SH-SY5Y (cell line): ENCODE measurements around the gene KCNN3.

Source experiments
- GATA2 ChIP-seq: IDR thresholded peaks from 2 replicates; pipeline ENCODE4 v1.6.1; 2011; ENCODE audit warnings: mild to moderate bottlenecking, low read depth, low read length
- GATA3 ChIP-seq: IDR thresholded peaks from 2 replicates; pipeline ENCODE4 v1.6.1; 2011; ENCODE audit warnings: low read depth, mild to moderate bottlenecking, low read length, moderate library complexity

DNA sequence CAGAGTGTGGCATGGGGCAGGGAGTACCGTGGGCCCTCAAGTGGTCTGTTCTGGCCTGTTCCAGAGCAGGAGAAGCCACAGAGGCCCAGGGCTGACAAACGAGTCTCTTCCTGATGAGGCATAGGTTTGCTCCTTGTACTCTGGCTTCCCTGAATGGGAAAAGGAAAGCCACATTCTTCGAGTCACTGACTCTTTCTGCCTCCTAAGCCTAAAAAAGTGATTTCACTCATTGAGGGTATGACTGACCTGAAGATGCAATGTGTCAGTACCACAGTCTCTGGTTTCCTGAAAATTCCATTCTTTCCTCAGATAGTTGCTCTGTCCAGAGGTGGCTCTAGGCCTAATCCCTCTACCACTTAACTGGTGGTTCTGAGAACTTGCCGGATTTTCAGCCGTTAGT is 92.3 kb downstream of the KCNN3 start:
- TF ChIP-seq GATA2 (no peak), GATA3 (no peak)
